HG02885 (cell line): ENCODE results near the gene VAV3.

ENCODE experiments used
- ATAC-seq: cut with Tn5 transposase; IDR thresholded peaks from one replicate; pipeline ENCODE4 v1.9.1; 2021; ENCODE audit warnings: mild to moderate bottlenecking; ENCODE audit not compliant: unreplicated experiment, poor library complexity

VAV3 gene

GRCh38 chr1:107940017-107940577 is 24.9 kb downstream of the VAV3 start:
- no peak for ATAC-seq

- no peak for ATAC-seq
These were observed 25.7 kb downstream of the VAV3 start for GRCh38 chr1:107939256-107939655.

GRCh38 chr1:107936498-107937481 is 28.2 kb downstream of the VAV3 start:
- ATAC-seq, result peak; percentile 35

- peak; percentile 88 for ATAC-seq
These were observed 29.4 kb downstream of the VAV3 start for GRCh38 chr1:107935396-107936064.

- peak; percentile 42 for ATAC-seq
These were observed 30.4 kb downstream of the VAV3 start for GRCh38 chr1:107934578-107934977.

- peak; percentile 27 for ATAC-seq
These were observed 31.2 kb downstream of the VAV3 start for GRCh38 chr1:107933736-107934135.

- no peak for ATAC-seq
These were observed 34.7 kb downstream of the VAV3 start for GRCh38 chr1:107930292-107930691.

GRCh38 chr1:107927820-107928219 is 37.2 kb downstream of the VAV3 start:
- no peak for ATAC-seq

- ATAC-seq, result no peak
These were observed 38.4 kb downstream of the VAV3 start for GRCh38 chr1:107926436-107927080.

- no peak for ATAC-seq
These were observed 39.4 kb downstream of the VAV3 start for GRCh38 chr1:107925565-107925964.

GRCh38 chr1:107920999-107921398 is 44.0 kb downstream of the VAV3 start:
- ATAC-seq, result no peak

- ATAC-seq, result no peak
These were observed 44.4 kb downstream of the VAV3 start for GRCh38 chr1:107920561-107920960.

- no peak for ATAC-seq
These were observed 45.0 kb downstream of the VAV3 start for GRCh38 chr1:107919953-107920352.

GRCh38 chr1:107914119-107914765 is 50.7 kb downstream of the VAV3 start:
- ATAC-seq, result no peak

GRCh38 chr1:107912656-107913055 is 52.3 kb downstream of the VAV3 start:
- no peak for ATAC-seq

GRCh38 chr1:107900090-107900945 is 64.7 kb downstream of the VAV3 start:
- peak; percentile 54 for ATAC-seq

- ATAC-seq, result no peak
These were observed 65.3 kb downstream of the VAV3 start for GRCh38 chr1:107899655-107900054.

GRCh38 chr1:107897438-107898345 is 67.3 kb downstream of the VAV3 start:
- no peak for ATAC-seq
